ENCODE results near the gene UBE2L5.
"Not testable (repeated sequence)": the region's sequence is repeated elsewhere in the genome, so short reads cannot be mapped to it uniquely, and the experiment has no call there.

The UBE2L5 gene

DNA sequence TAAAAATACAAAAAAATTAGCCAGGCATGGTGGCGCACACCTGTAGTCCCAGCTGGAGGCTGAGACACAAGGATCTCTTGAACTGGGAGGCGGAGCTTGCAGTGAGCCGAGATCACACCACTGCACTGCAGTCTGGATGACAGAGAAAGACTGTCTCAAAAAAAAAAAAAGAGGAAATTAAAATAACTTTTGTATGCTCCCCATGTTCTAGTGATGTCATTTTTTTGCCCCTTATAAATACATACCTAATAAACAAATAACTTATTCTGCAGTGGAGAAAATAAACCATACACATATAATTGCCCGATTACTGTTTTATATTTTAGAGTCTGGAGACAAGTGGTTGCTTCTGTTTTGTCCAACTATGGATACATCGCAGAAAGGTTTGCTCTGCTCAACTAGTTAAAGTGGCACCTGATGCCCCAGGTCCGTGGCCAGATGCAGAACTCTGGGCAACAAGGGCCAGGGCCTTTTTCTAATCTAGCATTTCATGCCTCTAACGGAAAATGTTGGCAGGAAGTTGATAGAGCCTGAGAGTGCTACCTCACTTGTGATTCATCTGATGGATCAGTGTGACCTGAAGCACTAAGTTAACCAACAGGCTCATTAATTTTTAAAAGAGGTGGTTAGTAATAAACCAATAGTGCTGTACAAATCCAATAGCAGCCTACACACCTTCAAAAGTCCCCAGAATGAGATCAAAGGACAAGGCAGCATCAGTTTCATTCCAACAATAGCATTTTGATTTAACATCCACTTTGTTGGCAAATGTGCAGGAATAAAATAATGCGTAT is 18.8 kb downstream of the UBE2L5 start:
- DNase-seq: no peak

DNA sequence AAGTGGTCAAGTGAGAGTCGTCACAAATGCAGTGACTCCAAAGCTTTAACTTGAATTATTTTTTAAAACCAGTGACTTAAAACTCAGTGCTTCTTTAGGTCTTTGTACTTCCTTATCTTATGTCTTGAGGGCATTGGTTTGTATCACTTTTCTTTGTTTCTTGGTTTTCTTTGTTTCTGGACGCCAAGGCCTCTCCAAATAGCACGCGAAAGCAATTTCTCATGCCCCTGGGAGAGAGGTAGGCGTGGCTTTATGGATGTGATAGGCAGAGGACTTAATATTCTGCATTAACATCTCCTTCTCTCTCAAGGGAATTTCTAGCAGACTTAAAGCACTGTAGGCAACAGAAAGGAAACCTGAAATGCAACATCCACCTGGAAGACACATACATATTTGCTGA is 20.6 kb downstream of the UBE2L5 start:
- DNase-seq: no peak

DNA sequence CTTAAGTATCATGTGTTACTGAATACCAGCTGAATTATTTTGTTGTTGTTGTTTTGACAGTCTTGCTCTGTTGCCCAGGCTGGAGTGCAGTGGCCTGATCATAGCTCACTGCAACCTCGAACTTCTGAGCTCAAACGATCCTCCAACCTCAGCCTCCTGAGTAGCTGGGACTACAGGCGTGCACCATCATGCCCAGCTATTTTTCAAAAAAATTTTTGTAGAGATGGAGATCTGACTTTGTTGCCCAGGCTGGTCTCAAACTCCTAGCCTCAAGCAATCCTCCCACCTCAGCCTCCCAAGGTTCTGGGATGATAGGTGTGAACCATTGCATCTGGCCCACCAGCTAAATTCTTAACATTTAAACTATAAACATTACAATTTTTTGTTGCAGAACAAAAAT is 21.2 kb downstream of the UBE2L5 start:
- DNase-seq: not testable (repeated sequence)

DNA sequence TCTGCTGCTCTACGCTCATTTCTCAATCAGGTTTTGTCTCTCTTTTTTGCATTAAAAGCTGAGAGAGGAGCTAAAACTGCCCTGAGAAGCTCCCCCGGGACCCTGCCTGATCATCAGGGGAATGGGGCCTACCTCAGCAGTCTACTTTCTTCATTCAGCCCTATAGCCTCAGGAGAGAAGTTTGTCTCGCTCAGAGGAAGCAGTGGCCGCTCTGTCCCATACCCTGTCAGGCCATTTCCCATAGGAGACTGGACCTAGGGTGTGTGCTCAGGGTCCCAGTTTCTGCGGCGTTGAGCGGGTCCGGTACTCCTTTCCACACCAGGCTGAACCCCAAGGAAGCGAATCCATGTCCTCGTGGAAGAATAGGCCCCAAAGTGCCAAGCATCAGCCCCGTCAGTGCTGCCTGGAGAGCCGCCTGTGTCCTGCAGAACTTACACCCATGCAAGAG is 21.7 kb downstream of the UBE2L5 start:
- no peak for DNase-seq

DNA sequence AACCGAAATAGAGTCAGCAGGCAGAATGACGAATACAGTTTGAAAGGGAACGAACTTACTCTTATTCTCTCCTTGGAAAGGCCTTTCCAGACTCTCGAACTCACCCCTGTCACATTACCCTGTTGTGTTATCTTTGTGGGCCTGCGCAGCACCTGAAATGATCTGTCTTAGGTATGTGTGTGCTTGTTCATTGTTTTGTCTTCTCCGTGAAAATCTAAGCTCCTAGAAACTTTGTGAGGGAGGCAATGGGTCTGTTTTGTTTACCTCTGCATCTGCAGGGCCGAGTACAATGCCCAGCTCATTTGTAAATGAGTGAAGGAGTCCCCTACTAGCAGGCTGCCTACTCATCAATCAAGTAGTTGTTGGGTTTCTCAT is 23.8 kb downstream of the UBE2L5 start:
- DNase-seq: no peak

DNA sequence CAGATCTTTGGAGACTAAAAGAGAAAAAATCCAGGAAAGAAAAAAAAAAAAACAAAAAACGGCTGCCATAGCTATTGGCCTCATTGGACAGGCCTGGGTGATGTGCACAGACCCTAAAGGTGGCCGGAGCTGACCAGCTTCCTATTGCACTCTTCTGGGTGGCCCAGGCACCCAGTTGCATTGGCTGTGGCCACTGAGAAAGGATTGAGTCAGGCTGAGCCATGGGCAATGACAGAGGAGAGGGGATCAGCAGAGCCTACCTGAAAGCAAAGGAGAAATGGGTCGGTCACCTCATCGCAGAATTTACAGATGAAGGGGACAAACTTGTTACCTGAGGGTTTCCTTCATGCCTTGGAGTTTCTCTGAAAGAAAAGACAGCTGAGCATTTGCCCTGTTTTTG is 26.1 kb downstream of the UBE2L5 start:
- no peak for DNase-seq

DNA sequence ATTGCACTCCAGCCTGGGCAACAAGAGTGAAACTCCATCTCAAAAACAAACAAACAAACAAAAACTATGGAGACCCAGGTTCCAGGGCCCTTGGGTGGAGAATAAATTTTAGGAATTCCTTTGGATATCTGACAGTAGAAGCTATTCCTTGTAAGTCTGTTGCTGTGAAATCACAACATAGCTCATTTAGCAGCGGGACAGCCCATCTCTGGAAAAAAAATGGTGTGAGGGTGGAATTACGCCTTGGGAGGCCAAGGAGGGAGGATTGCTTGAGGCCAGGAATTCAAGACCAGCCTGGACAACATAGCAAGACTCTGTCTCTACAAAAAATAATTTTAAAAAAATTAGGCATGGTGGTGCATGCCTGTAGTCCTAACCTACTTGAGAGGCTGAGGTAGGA is 27.8 kb downstream of the UBE2L5 start:
- no peak for DNase-seq

DNA sequence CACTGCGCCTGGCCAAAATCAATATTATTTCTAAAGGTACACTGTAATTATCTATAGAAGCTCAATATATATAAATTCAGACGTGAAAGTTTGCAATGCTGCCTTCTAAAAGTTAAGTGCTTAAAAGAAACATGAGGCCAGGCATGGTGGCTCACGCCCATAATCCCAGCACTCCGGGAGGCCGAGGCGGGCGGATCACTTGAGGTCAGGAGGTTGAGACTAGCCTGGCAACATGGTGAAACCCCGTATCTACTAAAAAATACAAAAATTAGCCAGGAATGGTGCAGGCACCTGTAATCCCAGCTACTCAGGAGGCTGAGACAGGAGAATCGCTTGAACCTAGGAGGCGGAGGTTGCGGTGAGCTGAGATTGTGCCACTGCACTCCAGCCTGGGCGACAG is 29.2 kb downstream of the UBE2L5 start:
- DNase-seq: not testable (repeated sequence)

DNA sequence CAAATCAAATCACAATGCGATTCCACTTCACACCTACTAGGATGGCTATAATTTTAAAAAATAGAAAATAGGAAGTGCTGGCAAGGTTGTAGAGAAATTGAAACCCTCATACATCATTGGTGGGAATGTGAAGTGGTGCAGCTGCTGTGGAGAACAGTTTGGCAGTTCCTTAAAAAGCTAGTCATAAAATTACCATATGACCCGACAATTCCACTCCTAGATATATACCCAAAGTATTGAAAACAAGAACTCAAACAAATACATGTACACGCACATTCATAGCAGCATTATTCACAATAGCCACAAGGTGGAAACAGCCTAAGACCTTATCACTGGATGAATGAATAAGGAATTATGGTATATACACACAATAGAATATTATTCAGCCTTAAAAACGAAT is 31.4 kb downstream of the UBE2L5 start:
- no peak for DNase-seq

DNA sequence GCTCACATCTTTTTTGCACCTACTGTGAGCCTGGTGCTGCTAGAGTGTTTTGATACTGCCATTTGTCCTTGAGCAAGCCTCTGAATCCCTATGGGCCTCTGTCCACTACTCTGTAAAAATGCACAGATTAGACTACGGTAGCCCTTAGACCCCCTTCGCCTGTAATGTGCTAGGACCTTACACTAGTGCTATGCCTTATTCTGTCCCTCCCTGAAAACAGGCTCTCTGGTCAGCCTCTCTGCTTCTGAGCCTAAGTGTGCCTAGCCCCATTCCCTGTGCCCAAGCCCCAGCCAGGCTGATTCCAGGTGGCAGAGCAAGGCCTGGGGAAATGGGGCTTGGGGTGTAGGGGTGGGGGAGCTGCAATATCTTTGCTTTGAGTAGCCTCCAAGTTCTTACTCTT is 32.7 kb downstream of the UBE2L5 start:
- no peak for DNase-seq

DNA sequence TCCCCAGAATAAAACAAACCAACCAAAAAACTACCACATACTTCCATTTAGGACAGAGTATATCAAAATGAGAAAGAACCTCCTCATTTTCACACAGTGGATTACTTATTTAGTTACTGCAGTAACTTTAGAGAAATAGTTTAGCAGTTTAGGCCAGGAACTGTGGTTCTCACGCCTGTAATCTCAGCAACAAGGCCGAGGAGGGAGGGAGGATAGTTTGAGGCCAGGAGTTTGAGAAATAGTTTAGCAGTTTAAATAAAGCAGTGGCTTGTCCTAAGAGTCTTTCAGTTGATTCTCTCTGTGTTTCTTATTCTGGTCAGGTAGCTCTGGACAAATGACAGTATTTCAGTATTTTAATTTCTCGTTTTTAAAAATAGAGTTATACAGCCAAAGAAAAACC is 34.0 kb downstream of the UBE2L5 start:
- DNase-seq: no peak

DNA sequence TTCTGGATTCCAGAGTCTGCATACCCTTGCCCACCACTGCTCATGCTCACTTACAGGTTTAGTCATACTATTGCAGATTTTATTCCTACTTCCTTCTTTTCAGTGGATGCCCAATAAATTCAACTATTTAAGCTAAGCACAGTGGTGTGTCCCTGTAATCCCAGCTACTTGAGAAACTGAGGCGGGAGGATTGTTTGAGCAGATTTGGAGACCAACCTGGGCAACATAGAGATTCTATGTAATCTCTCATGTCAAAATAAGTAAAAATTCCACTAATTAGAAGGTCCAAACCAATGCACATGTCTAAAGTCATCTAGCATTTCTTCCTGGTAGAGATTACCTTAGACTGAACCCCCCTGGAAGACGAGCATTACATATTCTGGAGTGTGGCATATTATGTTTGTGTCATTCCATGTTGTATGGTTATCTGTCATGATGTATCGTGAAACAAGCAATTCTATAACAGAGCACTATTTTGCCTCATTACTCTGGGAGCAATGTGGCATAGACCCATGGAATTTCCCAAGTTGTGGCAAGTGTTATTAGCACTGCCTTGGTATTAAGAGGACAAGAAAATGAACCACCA is 35.1 kb downstream of the UBE2L5 start:
- DNase-seq: no peak

DNA sequence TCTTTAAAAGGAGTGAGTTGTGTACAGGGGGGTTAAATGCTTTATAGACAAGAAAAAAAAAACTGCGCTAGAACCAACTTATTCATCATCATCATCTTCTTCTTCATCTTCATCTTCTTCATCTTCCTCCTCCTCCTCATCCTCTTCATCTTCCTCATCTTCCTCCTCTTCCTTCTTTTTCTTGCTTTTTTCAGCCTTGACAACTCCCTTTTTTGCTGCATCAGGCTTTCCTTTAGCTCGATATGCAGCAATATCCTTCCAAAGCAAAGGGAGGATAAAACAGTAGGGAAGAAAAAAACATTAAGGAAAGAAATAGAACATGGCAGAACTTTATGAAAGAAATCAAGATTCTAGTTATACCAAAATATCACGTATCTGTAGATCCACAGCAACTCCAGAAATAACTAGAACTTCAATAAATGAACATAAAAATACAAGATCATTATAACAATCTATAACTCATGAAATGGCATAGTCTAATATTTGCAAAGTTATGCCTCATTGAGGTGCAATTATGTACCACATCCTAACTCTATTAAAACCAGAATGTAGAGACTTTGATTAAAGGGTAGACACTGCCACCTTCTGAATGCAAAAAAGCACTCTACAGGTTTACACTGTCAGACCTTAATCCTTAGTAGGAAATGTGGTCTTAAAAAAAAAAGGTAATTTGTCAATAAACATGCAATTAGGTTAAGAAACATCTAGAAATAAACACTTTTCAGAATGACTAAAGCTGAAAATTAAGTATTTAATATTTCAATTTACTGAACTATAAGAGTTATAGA is 39.2 kb downstream of the UBE2L5 start:
- peak; percentile 15 for DNase-seq

DNA sequence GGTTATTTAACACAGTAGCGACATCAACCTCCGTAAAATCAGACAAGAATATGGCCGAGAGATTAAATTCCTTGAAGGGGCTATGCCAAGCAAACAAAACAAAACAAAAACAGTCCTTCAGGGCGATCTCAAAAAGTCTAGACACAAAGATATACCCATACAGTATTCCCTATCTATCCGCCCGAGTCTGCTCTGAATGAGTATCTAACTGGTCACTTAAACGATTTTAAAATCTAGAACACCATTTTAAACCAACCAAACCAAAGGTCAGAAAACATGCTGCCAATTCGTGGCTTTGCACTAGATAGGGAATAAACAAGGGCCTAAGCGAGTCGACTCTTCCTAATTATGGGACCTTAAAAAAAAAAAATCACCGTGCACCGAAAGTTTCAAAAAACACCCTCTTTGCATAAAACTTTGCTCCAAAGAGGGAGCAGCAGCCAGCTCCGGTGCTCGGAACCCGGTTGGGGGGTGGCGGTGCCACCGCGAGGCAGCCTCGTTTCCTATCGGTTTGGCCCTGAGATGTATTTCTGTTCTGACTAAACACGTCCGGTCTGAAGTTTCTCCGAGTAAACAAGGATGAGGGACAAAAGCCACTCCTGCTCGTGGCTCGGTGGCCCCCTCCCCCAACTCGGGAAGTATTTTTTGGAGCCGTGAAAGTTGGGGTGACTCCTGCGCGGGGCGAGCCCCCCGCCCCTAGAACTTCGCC is 41.6 kb downstream of the UBE2L5 start:
- peak; percentile 16 for DNase-seq

DNA sequence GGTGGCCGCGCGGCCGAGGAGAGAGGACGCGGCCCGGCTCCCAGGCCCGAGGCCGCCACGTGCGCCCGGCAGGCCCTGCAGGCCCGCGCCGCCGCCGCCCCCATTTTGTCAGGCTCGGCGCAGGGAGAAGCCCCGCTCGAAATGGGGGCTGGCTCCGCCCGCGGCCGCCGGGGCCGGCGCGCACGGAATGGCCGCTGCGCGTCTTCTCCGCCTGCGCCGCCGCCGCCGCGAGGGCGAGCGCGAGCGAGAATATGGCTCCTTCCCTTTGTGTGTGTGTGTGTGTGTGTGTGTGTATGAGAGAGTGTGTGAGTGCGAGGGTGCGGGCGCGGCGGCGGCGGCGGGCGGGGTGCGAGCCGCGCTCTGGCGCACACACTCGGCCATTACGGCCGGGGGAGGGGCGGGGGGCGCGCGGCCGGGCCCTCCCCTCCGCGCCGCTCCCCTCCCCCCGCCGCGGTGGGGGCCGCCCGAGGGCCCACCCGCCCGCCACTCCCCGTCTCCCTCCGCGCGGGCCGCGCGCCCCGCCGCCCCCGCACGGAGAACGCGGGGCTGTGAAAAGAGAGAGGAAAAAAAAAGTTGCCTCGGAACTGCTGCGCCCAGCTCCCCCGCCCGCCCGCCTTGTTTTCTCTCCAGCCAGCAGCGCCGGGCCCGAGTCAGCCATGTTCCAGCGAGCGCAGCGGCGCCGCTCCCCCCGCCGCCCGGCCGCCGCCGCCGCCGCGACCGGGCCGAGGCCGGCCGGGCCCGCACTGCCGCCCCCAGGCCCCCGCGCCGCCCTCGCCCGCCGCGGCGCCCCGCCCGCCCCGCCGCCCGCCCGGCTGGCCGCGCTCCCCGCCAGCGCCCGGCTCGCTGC is 42.4 kb downstream of the UBE2L5 start:
- DNase-seq: peak; percentile 46

DNA sequence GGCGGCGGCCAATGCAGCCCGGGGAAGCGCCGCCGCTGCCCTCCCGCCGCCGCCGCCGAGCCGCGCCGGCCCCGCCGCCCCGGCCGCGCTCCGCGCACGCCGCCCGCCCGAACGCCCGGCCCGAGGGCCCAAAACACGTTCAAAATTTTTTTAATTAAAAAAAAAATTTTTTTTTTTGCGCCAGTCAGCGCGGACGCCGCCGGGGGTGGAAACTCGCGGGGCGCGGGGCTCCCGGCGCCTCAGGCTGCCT is 43.0 kb downstream of the UBE2L5 start:
- no peak for DNase-seq

DNA sequence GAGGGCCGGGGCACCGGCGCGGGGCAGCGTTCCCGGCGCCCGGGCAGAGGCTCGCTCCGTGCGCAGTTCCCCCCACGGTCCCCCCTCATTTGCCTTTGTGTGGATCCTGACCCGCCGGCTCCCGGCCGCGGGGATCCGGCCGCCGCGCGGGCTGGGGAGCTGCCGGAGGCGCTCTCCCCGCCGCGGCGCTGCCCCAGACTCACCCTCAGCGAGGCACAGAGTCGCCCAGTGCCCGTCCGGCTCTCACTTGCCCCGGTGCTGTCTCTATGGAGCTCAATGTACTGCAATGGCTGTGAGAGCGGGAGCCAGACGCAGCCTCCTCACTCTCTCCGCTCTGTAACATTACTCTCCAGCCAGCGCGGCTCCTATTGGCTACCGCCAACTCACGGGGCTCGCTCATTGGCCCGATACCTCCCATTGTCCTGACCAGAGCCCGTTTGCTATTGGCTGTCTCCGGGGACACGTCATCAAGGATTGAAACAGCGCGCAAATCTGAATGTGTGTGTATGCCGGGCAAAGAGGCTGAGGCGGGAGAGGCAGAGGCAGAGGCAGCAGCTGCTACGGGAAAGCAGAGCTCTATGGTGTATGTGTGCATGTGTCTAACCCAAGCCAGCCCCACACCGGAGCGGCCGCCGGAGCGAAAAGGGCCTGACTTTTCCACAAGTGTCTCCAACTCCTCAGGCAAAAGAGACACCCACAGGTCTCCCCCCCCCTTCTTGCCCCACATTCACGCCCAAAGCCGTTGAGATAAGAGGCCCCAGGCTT is 43.5 kb downstream of the UBE2L5 start, which contains the start of gene HMGB1:
Gene HMGB1, minus strand, starts transcription at position 344 of the 765 bp plus-strand sequence. CDS start 2,256 bp downstream, outside the sequence.
- DNase-seq: peak; percentile 97

DNA sequence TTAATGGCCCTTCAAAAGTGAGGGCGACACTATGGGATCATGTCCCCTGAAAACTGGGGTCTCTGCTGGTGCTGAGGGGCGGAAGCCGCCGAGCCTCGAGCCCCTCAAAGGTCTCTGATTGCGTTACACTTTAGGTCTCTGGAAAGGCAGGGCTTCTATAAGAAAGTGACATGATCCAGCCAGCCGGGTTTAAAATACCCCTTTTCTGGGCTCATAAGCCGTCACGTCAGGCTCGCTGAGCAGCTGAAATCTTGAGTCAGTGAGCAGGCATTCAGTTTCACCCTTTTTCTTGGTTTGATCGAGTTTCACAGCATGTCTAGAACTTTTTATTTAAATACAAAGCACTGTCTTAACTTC is 44.0 kb downstream of the UBE2L5 start:
- DNase-seq: no peak

DNA sequence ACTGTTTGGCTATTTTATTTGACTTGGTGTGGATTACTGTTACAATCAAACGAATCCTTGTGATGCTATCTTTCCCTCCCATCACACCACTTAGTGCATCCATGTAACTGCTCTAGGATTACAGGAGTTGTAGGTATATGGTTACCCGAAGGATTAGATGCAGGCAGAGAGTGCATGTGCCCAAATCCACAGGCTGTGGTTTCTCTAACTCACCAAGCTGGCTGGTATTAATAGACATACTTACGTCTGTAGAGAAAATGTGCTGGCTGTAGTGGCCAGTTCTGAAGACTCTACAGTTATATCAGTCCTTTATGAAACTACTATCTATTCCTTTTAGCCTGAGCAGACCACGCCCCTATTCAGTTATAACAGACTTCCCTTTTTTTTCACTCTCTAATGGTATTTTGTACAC is 44.6 kb downstream of the UBE2L5 start:
- DNase-seq: no peak

DNA sequence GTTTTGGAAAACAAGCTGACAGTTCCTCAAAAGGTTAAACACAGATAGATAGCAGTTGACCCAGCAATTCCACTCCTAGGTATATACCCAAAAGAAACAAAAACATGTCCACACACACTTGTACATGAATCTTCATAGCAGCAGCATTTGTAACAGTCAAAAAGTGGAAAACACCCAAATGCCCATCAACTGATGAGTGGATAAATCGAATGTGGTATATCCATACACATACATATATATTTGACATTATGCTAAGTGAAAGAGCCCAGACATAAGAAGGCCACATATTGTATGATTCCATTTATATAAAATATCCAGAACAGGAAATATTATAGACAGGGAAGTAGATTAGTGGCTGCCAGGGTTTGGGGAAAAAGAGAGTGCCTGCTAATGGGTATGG is 51.4 kb downstream of the UBE2L5 start:
- no peak for DNase-seq

DNA sequence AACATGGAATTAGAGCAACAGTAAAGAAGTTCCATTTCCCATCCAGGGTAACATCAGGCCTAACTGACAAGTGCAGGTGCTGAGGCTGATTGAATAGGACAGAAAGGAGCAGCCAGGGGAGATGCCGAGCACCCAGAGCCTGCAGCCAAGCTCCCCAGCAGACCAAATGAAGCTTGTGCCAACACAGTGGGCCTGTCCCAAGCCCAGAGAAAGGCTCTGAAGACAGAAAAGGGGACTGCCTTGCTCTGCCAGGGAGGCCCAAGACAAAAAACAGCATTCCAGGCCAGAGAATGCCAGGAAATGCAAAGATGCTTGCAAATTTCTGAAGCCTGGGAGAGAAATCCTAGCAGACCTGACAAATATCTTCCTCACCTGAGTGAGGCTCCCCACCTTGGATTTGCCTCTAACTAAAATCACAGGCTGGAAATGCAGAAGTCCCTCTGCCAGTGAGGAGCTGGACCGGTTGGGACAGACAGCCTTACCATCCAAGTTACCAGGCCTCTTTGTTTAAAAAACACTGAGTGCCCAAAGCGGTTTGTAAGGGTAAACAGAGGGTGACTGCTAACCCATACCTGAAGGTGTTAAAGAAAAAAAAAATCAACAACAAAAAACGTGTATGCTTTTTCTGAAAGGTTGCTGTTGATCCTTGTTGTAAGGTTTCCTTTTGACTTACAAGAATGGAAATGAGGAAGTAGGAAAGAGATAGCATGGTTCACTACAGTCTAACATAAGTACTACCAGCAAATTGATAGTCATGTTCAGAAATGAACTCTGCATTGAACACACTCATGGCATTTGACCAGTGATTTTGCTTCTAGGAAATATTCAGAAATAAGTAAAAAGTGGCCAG is 55.3 kb downstream of the UBE2L5 start:
- DNase-seq: no peak

Measured in NCI-H1694 treated with DMSO at 0.1 percent for 48 hours (cell line).